Measurements from ENCODE around the gene NDE1. TPM values are rescaled to one million over a fixed set of nuclear protein-coding genes. Genes with fewer than 3 reads are reported as not detected.
"Not testable (repeated sequence)": the region's sequence is repeated elsewhere in the genome, so short reads cannot be mapped to it uniquely, and the experiment has no call there.

NDE1 gene
- total and polyA plus RNA-seq, 2 donors (not counting 1 experiment from before 2014, with no cell fraction given) = 23.8 to 24.0 TPM

GRCh38 chr16:15689290-15689689 is 39.2 kb downstream of the NDE1 start:
- no peaks in the 10 kb centered on the region for H3K79me2 ChIP-seq (ENCODE audit: control insufficient read depth, insufficient read depth, low read length)
- DNase-seq (ENCODE audit: low read depth in 2 of 2) = peak in 1 of 2 donors; percentile 52
- H3K27ac ChIP-seq (ENCODE audit: insufficient read depth, low read length) = no peak overlapping the region
- no peak overlapping the region for H2AFZ ChIP-seq (ENCODE audit: low read length)
- H3K36me3 ChIP-seq (ENCODE audit: control insufficient read depth, insufficient read depth, low read length) = peaks cover 11% of the 10 kb centered on the region
- H3K4me1 ChIP-seq (ENCODE audit: control insufficient read depth, extremely low read depth, insufficient read depth, low read length) = no peaks in the 10 kb centered on the region
- no peak overlapping the region for H3K4me3 ChIP-seq (replicated peaks in 1 of 4; ENCODE audit: control extremely low read depth in 1 of 4, insufficient read depth in 1 of 4, low read depth in 3 of 4, low read length in 4 of 4)
- no peak overlapping the region for H3K9ac ChIP-seq (ENCODE audit: insufficient read depth, low read length)
- H4K20me1 ChIP-seq (ENCODE audit: control insufficient read depth, extremely low read depth, insufficient read depth, low read length) = no peaks in the 10 kb centered on the region
- no peaks in the 10 kb centered on the region for H3K27me3 ChIP-seq (ENCODE audit: control insufficient read depth, insufficient read depth, low read length)
- TF ChIP-seq EZH2 (IDR thresholded peaks at IDR 0.05; ENCODE audit: low read length, missing control alignments) = no peak
- TF ChIP-seq CTCF (conservative IDR thresholded peaks at IDR 0.05 in 1 of 2, IDR thresholded peaks at IDR 0.05 in 1 of 2; ENCODE audit: low read depth in 1 of 2, low read length in 2 of 2) = no peak
- no peak overlapping the region for H3K4me2 ChIP-seq (ENCODE audit: extremely low read depth, insufficient read depth, low read length)
- no peaks in the 10 kb centered on the region for H3K9me3 ChIP-seq (ENCODE audit: control insufficient read depth, insufficient read depth, low read depth, low read length)

GRCh38 chr16:15690296-15690695 is 40.3 kb downstream of the NDE1 start:
- Histone ChIP-seq H4K20me1 (ENCODE audit: control insufficient read depth, extremely low read depth, insufficient read depth, low read length) (no peaks in the 10 kb centered on the region), H2AFZ (ENCODE audit: low read length) (no peak overlapping the region), H3K4me3 (replicated peaks in 1 of 4; ENCODE audit: control extremely low read depth in 1 of 4, insufficient read depth in 1 of 4, low read depth in 3 of 4, low read length in 4 of 4) (no peak overlapping the region), H3K4me2 (ENCODE audit: extremely low read depth, insufficient read depth, low read length) (no peak overlapping the region), H3K9ac (ENCODE audit: insufficient read depth, low read length) (no peak overlapping the region), H3K4me1 (ENCODE audit: control insufficient read depth, extremely low read depth, insufficient read depth, low read length) (no peaks in the 10 kb centered on the region), H3K27me3 (ENCODE audit: control insufficient read depth, insufficient read depth, low read length) (no peaks in the 10 kb centered on the region), H3K9me3 (ENCODE audit: control insufficient read depth, insufficient read depth, low read depth, low read length) (no peaks in the 10 kb centered on the region), H3K79me2 (ENCODE audit: control insufficient read depth, insufficient read depth, low read length) (no peaks in the 10 kb centered on the region), H3K36me3 (ENCODE audit: control insufficient read depth, insufficient read depth, low read length) (peaks cover 11% of the 10 kb centered on the region), H3K27ac (ENCODE audit: insufficient read depth, low read length) (no peak overlapping the region)
- TF ChIP-seq EZH2 (IDR thresholded peaks at IDR 0.05; ENCODE audit: low read length, missing control alignments) (no peak), CTCF (conservative IDR thresholded peaks at IDR 0.05 in 1 of 2, IDR thresholded peaks at IDR 0.05 in 1 of 2; ENCODE audit: low read depth in 1 of 2, low read length in 2 of 2) (no peak)
- DNase-seq (ENCODE audit: low read depth in 2 of 2) = peak in 1 of 2 donors; percentile 52

GRCh38 chr16:15691046-15691445 is 41.0 kb downstream of the NDE1 start:
- no peak for TF ChIP-seq CTCF (conservative IDR thresholded peaks at IDR 0.05 in 1 of 2, IDR thresholded peaks at IDR 0.05 in 1 of 2; ENCODE audit: low read depth in 1 of 2, low read length in 2 of 2)
- no peak for TF ChIP-seq EZH2 (IDR thresholded peaks at IDR 0.05; ENCODE audit: low read length, missing control alignments)
- Histone ChIP-seq H2AFZ (ENCODE audit: low read length) (no peak overlapping the region), H3K36me3 (ENCODE audit: control insufficient read depth, insufficient read depth, low read length) (peaks cover 11% of the 10 kb centered on the region), H3K27me3 (ENCODE audit: control insufficient read depth, insufficient read depth, low read length) (no peaks in the 10 kb centered on the region), H4K20me1 (ENCODE audit: control insufficient read depth, extremely low read depth, insufficient read depth, low read length) (no peaks in the 10 kb centered on the region), H3K79me2 (ENCODE audit: control insufficient read depth, insufficient read depth, low read length) (no peaks in the 10 kb centered on the region), H3K27ac (ENCODE audit: insufficient read depth, low read length) (no peak overlapping the region), H3K4me3 (replicated peaks in 1 of 4; ENCODE audit: control extremely low read depth in 1 of 4, insufficient read depth in 1 of 4, low read depth in 3 of 4, low read length in 4 of 4) (no peak overlapping the region), H3K9me3 (ENCODE audit: control insufficient read depth, insufficient read depth, low read depth, low read length) (no peaks in the 10 kb centered on the region), H3K4me2 (ENCODE audit: extremely low read depth, insufficient read depth, low read length) (no peak overlapping the region), H3K9ac (ENCODE audit: insufficient read depth, low read length) (no peak overlapping the region), H3K4me1 (ENCODE audit: control insufficient read depth, extremely low read depth, insufficient read depth, low read length) (no peaks in the 10 kb centered on the region)
- DNase-seq (ENCODE audit: low read depth in 2 of 2) = no peak

- not testable (repeated sequence) for H4K20me1 ChIP-seq (ENCODE audit: control insufficient read depth, extremely low read depth, insufficient read depth, low read length); H3K9me3 ChIP-seq (ENCODE audit: control insufficient read depth, insufficient read depth, low read depth, low read length); H3K4me3 ChIP-seq (replicated peaks in 1 of 4; ENCODE audit: control extremely low read depth in 1 of 4, insufficient read depth in 1 of 4, low read depth in 3 of 4, low read length in 4 of 4); H3K79me2 ChIP-seq (ENCODE audit: control insufficient read depth, insufficient read depth, low read length); H3K27me3 ChIP-seq (ENCODE audit: control insufficient read depth, insufficient read depth, low read length); H2AFZ ChIP-seq (ENCODE audit: low read length); H3K27ac ChIP-seq (ENCODE audit: insufficient read depth, low read length); H3K9ac ChIP-seq (ENCODE audit: insufficient read depth, low read length); H3K4me1 ChIP-seq (ENCODE audit: control insufficient read depth, extremely low read depth, insufficient read depth, low read length); H3K4me2 ChIP-seq (ENCODE audit: extremely low read depth, insufficient read depth, low read length); DNase-seq (ENCODE audit: low read depth in 2 of 2)
- peaks cover 14% of the 10 kb centered on the region for H3K36me3 ChIP-seq (ENCODE audit: control insufficient read depth, insufficient read depth, low read length)
These were observed 42.5 kb downstream of the NDE1 start for GRCh38 chr16:15692508-15692907.

Data from fibroblast of lung (primary cell).